SK-N-SH (cell line): Measurements from ENCODE around the gene MBD6.

Source experiments
- EZH2phosphoT487 ChIP-seq: fragments of 200-600 bp; sonication (generic); IDR thresholded peaks from 2 replicates; pipeline ENCODE4 v1.6.1; 2017; ENCODE audit warnings: low read depth, mixed run types, mild to moderate bottlenecking, antibody characterized with exemption, moderate library complexity, borderline replicate concordance
- FOSL2 ChIP-seq: IDR thresholded peaks from 2 replicates; pipeline ENCODE4 v1.4.0; 2012; ENCODE audit warnings: low read depth, mild to moderate bottlenecking, moderate library complexity, borderline replicate concordance
- GABPA ChIP-seq: IDR thresholded peaks from 2 replicates; pipeline ENCODE4 v1.4.0; 2012; ENCODE audit warnings: low read depth, mild to moderate bottlenecking
- POLR2AphosphoS5 ChIP-seq: IDR thresholded peaks from 2 replicates; pipeline ENCODE4 v1.6.1; 2012; ENCODE audit warnings: low read depth, low read length
- RAD21 ChIP-seq: IDR thresholded peaks from 2 replicates; pipeline ENCODE4 v1.6.1; 2012; ENCODE audit warnings: mild to moderate bottlenecking, low read length
- RCOR1 ChIP-seq: fragments of 150-350 bp; IDR thresholded peaks from 2 replicates; pipeline ENCODE4 v1.6.1; 2017; ENCODE audit warnings: antibody characterized with exemption, low read length
- SIN3A ChIP-seq: IDR thresholded peaks from 2 replicates; pipeline ENCODE4 v1.6.1; 2012; ENCODE audit warnings: low read depth, mild to moderate bottlenecking, low read length, moderate library complexity, borderline replicate concordance
- SMC3 ChIP-seq: IDR thresholded peaks from 2 replicates; pipeline ENCODE4 v1.6.1; 2012; ENCODE audit warnings: low read depth, low read length, improper control_type of control experiment
- YY1 ChIP-seq: IDR thresholded peaks from 2 replicates; pipeline ENCODE4 v1.4.0; 2012; ENCODE audit warnings: low read depth, mild to moderate bottlenecking
- TF ChIP-seq, protein P1 (sequence below): fragments of 200-600 bp; sonication (generic); IDR thresholded peaks from 2 replicates; pipeline ENCODE4 v1.6.1; 2017; ENCODE audit warnings: antibody characterized with exemption, mild to moderate bottlenecking, moderate library complexity

GRCh38 chr12:57514720-57515407 lies 7.8 kb upstream of the MBD6 start:
- TF ChIP-seq YY1 (no peak), RAD21 (no peak), EZH2phosphoT487 (no peak), FOSL2 (no peak), SMC3 (no peak), RCOR1 (no peak), GABPA (no peak), SIN3A (no peak), POLR2AphosphoS5 (no peak)
- TF ChIP-seq, protein P1, sequence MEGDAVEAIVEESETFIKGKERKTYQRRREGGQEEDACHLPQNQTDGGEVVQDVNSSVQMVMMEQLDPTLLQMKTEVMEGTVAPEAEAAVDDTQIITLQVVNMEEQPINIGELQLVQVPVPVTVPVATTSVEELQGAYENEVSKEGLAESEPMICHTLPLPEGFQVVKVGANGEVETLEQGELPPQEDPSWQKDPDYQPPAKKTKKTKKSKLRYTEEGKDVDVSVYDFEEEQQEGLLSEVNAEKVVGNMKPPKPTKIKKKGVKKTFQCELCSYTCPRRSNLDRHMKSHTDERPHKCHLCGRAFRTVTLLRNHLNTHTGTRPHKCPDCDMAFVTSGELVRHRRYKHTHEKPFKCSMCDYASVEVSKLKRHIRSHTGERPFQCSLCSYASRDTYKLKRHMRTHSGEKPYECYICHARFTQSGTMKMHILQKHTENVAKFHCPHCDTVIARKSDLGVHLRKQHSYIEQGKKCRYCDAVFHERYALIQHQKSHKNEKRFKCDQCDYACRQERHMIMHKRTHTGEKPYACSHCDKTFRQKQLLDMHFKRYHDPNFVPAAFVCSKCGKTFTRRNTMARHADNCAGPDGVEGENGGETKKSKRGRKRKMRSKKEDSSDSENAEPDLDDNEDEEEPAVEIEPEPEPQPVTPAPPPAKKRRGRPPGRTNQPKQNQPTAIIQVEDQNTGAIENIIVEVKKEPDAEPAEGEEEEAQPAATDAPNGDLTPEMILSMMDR, result no peak
